Measurements from ENCODE around the gene HDAC10.

Gene HDAC10

GRCh38 chr22:50216684-50217520, 34.2 kb downstream of the HDAC10 start:
- Histone ChIP-seq H2BK5ac (ENCODE audit: low read depth, low read length, poor library complexity) (no peak overlapping the region), H3K27ac (ENCODE audit: low read depth, low read length) (no peak overlapping the region), H3K4me2 (ENCODE audit: low read length) (no peak overlapping the region), H3K4me1 (ENCODE audit: control insufficient read depth in 1 of 2, insufficient read depth in 2 of 2, low read length in 2 of 2) (no peaks in the 10 kb centered on the region), H4K8ac (ENCODE audit: low read depth, low read length) (no peak overlapping the region), H2AK5ac (ENCODE audit: low read length) (no peak overlapping the region), H3K14ac (ENCODE audit: low read length) (no peak overlapping the region), H3K79me1 (ENCODE audit: low read length) (no peaks in the 10 kb centered on the region), H3K79me2 (ENCODE audit: control insufficient read depth, insufficient read depth, low read length, poor library complexity) (no peaks in the 10 kb centered on the region), H3K9me3 (ENCODE audit: insufficient read depth, low read depth, low read length) (peaks cover 14% of the 10 kb centered on the region), H3K9ac (ENCODE audit: low read length) (no peak overlapping the region), H4K91ac (ENCODE audit: low read depth, low read length) (no peak overlapping the region), H2AFZ (ENCODE audit: insufficient read depth, low read length, poor library complexity) (no peak overlapping the region), H3K27me3 (ENCODE audit: insufficient read depth, low read length) (no peaks in the 10 kb centered on the region), H4K12ac (ENCODE audit: low read depth, low read length) (no peak overlapping the region), H2BK120ac (ENCODE audit: insufficient read depth, low read length, poor library complexity) (no peak overlapping the region), H2BK12ac (ENCODE audit: low read length) (no peak overlapping the region), H3K36me3 (ENCODE audit: control insufficient read depth in 1 of 2, insufficient read depth in 2 of 2, low read length in 2 of 2) (peaks cover 87% of the 10 kb centered on the region in 2 experiments), H3K4me3 (ENCODE audit: low read depth, low read length) (no peak overlapping the region), H3K18ac (ENCODE audit: low read length) (no peak overlapping the region), H3K4ac (ENCODE audit: low read depth, low read length) (no peak overlapping the region), H3K23ac (ENCODE audit: low read length) (no peak overlapping the region)
- WGBS (ENCODE audit: extremely low coverage, insufficient coverage, insufficient read length): no CpG with 5 or more reads among the region's 57 CpGs
- no peak for DNase-seq

- H3K9me3 ChIP-seq (ENCODE audit: insufficient read depth, low read depth, low read length): peaks cover 14% of the 10 kb centered on the region
- DNase-seq: no peak
- peaks cover 81% of the 10 kb centered on the region in 2 experiments for H3K36me3 ChIP-seq (ENCODE audit: control insufficient read depth in 1 of 2, insufficient read depth in 2 of 2, low read length in 2 of 2)
Measured at GRCh38 chr22:50216055-50216683, 34.9 kb downstream of the HDAC10 start.

GRCh38 chr22:50215297-50216054, 35.6 kb downstream of the HDAC10 start:
- Histone ChIP-seq H3K4me1 (ENCODE audit: control insufficient read depth in 1 of 2, insufficient read depth in 2 of 2, low read length in 2 of 2) (no peaks in the 10 kb centered on the region), H3K36me3 (ENCODE audit: control insufficient read depth in 1 of 2, insufficient read depth in 2 of 2, low read length in 2 of 2) (peaks cover 81 to 82% of the 10 kb centered on the region in 2 experiments), H3K4me2 (ENCODE audit: low read length) (no peak overlapping the region), H3K4me3 (ENCODE audit: low read depth, low read length) (no peak overlapping the region), H2BK120ac (ENCODE audit: insufficient read depth, low read length, poor library complexity) (no peak overlapping the region), H2BK12ac (ENCODE audit: low read length) (no peak overlapping the region), H4K8ac (ENCODE audit: low read depth, low read length) (no peak overlapping the region), H3K23ac (ENCODE audit: low read length) (no peak overlapping the region), H3K79me1 (ENCODE audit: low read length) (no peaks in the 10 kb centered on the region), H4K12ac (ENCODE audit: low read depth, low read length) (no peak overlapping the region), H3K27me3 (ENCODE audit: insufficient read depth, low read length) (no peaks in the 10 kb centered on the region), H3K27ac (ENCODE audit: low read depth, low read length) (no peak overlapping the region), H4K91ac (ENCODE audit: low read depth, low read length) (no peak overlapping the region), H3K9me3 (ENCODE audit: insufficient read depth, low read depth, low read length) (peaks cover 7% of the 10 kb centered on the region), H2BK5ac (ENCODE audit: low read depth, low read length, poor library complexity) (no peak overlapping the region), H2AFZ (ENCODE audit: insufficient read depth, low read length, poor library complexity) (no peak overlapping the region), H3K14ac (ENCODE audit: low read length) (no peak overlapping the region), H3K18ac (ENCODE audit: low read length) (no peak overlapping the region), H3K79me2 (ENCODE audit: control insufficient read depth, insufficient read depth, low read length, poor library complexity) (no peaks in the 10 kb centered on the region), H3K9ac (ENCODE audit: low read length) (no peak overlapping the region), H2AK5ac (ENCODE audit: low read length) (no peak overlapping the region), H3K4ac (ENCODE audit: low read depth, low read length) (no peak overlapping the region)
- DNase-seq: no peak
- no CpG with 5 or more reads among the region's 17 CpGs for WGBS (ENCODE audit: extremely low coverage, insufficient coverage, insufficient read length)

More at GRCh38 chr22:50216055-50216683, 34.9 kb downstream of the HDAC10 start:
- Histone ChIP-seq H2AK5ac (ENCODE audit: low read length) (no peak overlapping the region), H4K91ac (ENCODE audit: low read depth, low read length) (no peak overlapping the region), H3K4me2 (ENCODE audit: low read length) (no peak overlapping the region), H3K4me1 (ENCODE audit: control insufficient read depth in 1 of 2, insufficient read depth in 2 of 2, low read length in 2 of 2) (no peaks in the 10 kb centered on the region), H3K4ac (ENCODE audit: low read depth, low read length) (no peak overlapping the region), H3K27ac (ENCODE audit: low read depth, low read length) (no peak overlapping the region), H3K4me3 (ENCODE audit: low read depth, low read length) (no peak overlapping the region), H3K14ac (ENCODE audit: low read length) (no peak overlapping the region), H2BK120ac (ENCODE audit: insufficient read depth, low read length, poor library complexity) (no peak overlapping the region), H3K9ac (ENCODE audit: low read length) (no peak overlapping the region), H2BK12ac (ENCODE audit: low read length) (no peak overlapping the region), H4K8ac (ENCODE audit: low read depth, low read length) (no peak overlapping the region), H2AFZ (ENCODE audit: insufficient read depth, low read length, poor library complexity) (no peak overlapping the region), H3K79me2 (ENCODE audit: control insufficient read depth, insufficient read depth, low read length, poor library complexity) (no peaks in the 10 kb centered on the region), H2BK5ac (ENCODE audit: low read depth, low read length, poor library complexity) (no peak overlapping the region), H4K12ac (ENCODE audit: low read depth, low read length) (peak overlapping the region; percentile 23), H3K23ac (ENCODE audit: low read length) (no peak overlapping the region), H3K79me1 (ENCODE audit: low read length) (no peaks in the 10 kb centered on the region), H3K18ac (ENCODE audit: low read length) (no peak overlapping the region), H3K27me3 (ENCODE audit: insufficient read depth, low read length) (no peaks in the 10 kb centered on the region)
- WGBS (ENCODE audit: extremely low coverage, insufficient coverage, insufficient read length): no CpG with 5 or more reads among the region's 15 CpGs

- Histone ChIP-seq H3K18ac (ENCODE audit: low read length) (no peak overlapping the region), H2BK120ac (ENCODE audit: insufficient read depth, low read length, poor library complexity) (no peak overlapping the region), H2BK12ac (ENCODE audit: low read length) (no peak overlapping the region), H3K14ac (ENCODE audit: low read length) (no peak overlapping the region), H3K4me1 (ENCODE audit: control insufficient read depth in 1 of 2, insufficient read depth in 2 of 2, low read length in 2 of 2) (no peaks in the 10 kb centered on the region), H3K27ac (ENCODE audit: low read depth, low read length) (no peak overlapping the region), H3K27me3 (ENCODE audit: insufficient read depth, low read length) (no peaks in the 10 kb centered on the region), H2BK5ac (ENCODE audit: low read depth, low read length, poor library complexity) (no peak overlapping the region), H2AK5ac (ENCODE audit: low read length) (no peak overlapping the region), H4K91ac (ENCODE audit: low read depth, low read length) (no peak overlapping the region), H4K12ac (ENCODE audit: low read depth, low read length) (no peak overlapping the region), H3K79me1 (ENCODE audit: low read length) (no peaks in the 10 kb centered on the region), H3K36me3 (ENCODE audit: control insufficient read depth in 1 of 2, insufficient read depth in 2 of 2, low read length in 2 of 2) (peaks cover 71 to 74% of the 10 kb centered on the region in 2 experiments), H3K23ac (ENCODE audit: low read length) (no peak overlapping the region), H3K4ac (ENCODE audit: low read depth, low read length) (no peak overlapping the region), H3K79me2 (ENCODE audit: control insufficient read depth, insufficient read depth, low read length, poor library complexity) (no peaks in the 10 kb centered on the region), H4K8ac (ENCODE audit: low read depth, low read length) (no peak overlapping the region), H3K9me3 (ENCODE audit: insufficient read depth, low read depth, low read length) (peaks cover 5% of the 10 kb centered on the region), H3K4me2 (ENCODE audit: low read length) (no peak overlapping the region), H3K4me3 (ENCODE audit: low read depth, low read length) (no peak overlapping the region), H2AFZ (ENCODE audit: insufficient read depth, low read length, poor library complexity) (no peak overlapping the region), H3K9ac (ENCODE audit: low read length) (no peak overlapping the region)
- WGBS (ENCODE audit: extremely low coverage, insufficient coverage, insufficient read length): no CpG with 5 or more reads among the region's 9 CpGs
- DNase-seq: no peak
Measured at GRCh38 chr22:50213263-50213662, 37.8 kb downstream of the HDAC10 start.
